HCT116 (cell line): ENCODE data around the gene ZNF787. TPM values are rescaled to one million over a fixed set of nuclear protein-coding genes. Genes with fewer than 3 reads are reported as not detected.

Experiments
- ATAC-seq: fragments of 200-7000 bp; cut with Tn5 transposase; 2 replicates; pipeline ENCODE4 v1.9.1; 2020; ENCODE audit warnings: mild to moderate bottlenecking, moderate library complexity
- BruUV-seq: library from RNA; stranded (reverse); fragments of 400-500 nt; replicated peaks from 2 replicates; lab custom pipeline; 2021; lab: Mats Ljungman, UMichigan
- CTCF ChIA-PET: fragments of 300-600 bp; sonication (Branson Sonifier 250); formaldehyde crosslinking; loops from one replicate; lab custom pipeline; 2021; ENCODE audit warnings: antibody characterized with exemption; lab: Charles Lee
- POLR2A ChIA-PET: fragments of 300-600, 350-600 bp; sonication (Branson Sonifier 250); formaldehyde crosslinking; loops from one replicate; lab custom pipeline; 2021; ENCODE audit warnings: antibody characterized with exemption; lab: Charles Lee
- RAD21 ChIA-PET, 2 experiments: fragments of 300-600 bp; sonication (Branson Sonifier 250); formaldehyde crosslinking; loops; one replicate each; lab custom pipeline; 2023; ENCODE audit warnings: low total read pairs in 2 of 2; ENCODE audit not compliant: uncharacterized antibody in 2 of 2, unreplicated experiment in 2 of 2, low non-redundant PET in 1 of 2; lab: Charles Lee
- DNase-seq: peaks from one replicate; pipeline ENCODE4 v3.0.0-alpha.2; 2010; ENCODE audit warnings: low read depth, low spot score
- H2AFZ ChIP-seq: fragments of 200-600 bp; shearing (Covaris generic), sonication (generic); 2 replicates; pipeline ENCODE4 v1.6.1; 2017; ENCODE audit warnings: low read depth, mixed run types, mixed read lengths, antibody characterized with exemption, low read length; ENCODE audit not compliant: poor library complexity, severe bottlenecking
- H3K27ac ChIP-seq: 2 replicates; pipeline ENCODE4 v1.5.1; 2012; ENCODE audit warnings: low read depth, low read length
- H3K27me3 ChIP-seq: fragments of 200-600 bp; sonication (generic); 2 replicates; pipeline ENCODE4 v1.6.1; 2016; ENCODE audit warnings: mixed run types, low read length, mixed read lengths; ENCODE audit not compliant: insufficient read depth
- H3K36me3 ChIP-seq, 2 experiments: fragments of 200-500 bp in 1 of 2; fragments of 200-600 bp in 1 of 2; sonication (Bioruptor generic) in 1 of 2; sonication (generic) in 1 of 2; 2 replicates each; pipeline versions ENCODE4 v1.5.1 to v1.6.1; 2014 to 2016; ENCODE audit warnings: low read length in 2 of 2, inconsistent platforms in 1 of 2, mixed read lengths in 1 of 2, mixed run types in 1 of 2; ENCODE audit not compliant: insufficient read depth in 2 of 2, control insufficient read depth in 1 of 2
- H3K4me1 ChIP-seq, 2 experiments: fragments of 200-600 bp in 1 of 2; sonication (generic) in 1 of 2; 2 replicates each; pipeline versions ENCODE4 v1.5.1 to v1.6.1; 2012 to 2017; ENCODE audit warnings: low read length in 2 of 2, inconsistent platforms in 1 of 2, mild to moderate bottlenecking in 1 of 2, mixed read lengths in 1 of 2, mixed run types in 1 of 2, moderate library complexity in 1 of 2; ENCODE audit not compliant: insufficient read depth in 2 of 2, control insufficient read depth in 1 of 2
- H3K4me2 ChIP-seq: fragments of 200-600 bp; sonication (generic); 2 replicates; pipeline ENCODE4 v1.6.1; 2017; ENCODE audit warnings: mixed run types, low read length, mixed read lengths
- H3K4me3 ChIP-seq, 2 experiments: fragments of 200-600 bp in 1 of 2; sonication (generic) in 1 of 2; replicated peaks in 1 of 2; 2 replicates each; pipeline ENCODE4 v1.5.1; 2011 to 2016; ENCODE audit warnings: low read length in 2 of 2, control low read depth in 1 of 2, low read depth in 1 of 2, mild to moderate bottlenecking in 1 of 2, mixed read lengths in 1 of 2, mixed run types in 1 of 2
- H3K79me2 ChIP-seq: fragments of 200-600 bp; sonication (generic); 2 replicates; pipeline ENCODE4 v1.6.1; 2017; ENCODE audit warnings: mild to moderate bottlenecking, mixed run types, low read length, moderate library complexity, mixed read lengths; ENCODE audit not compliant: insufficient read depth
- H3K9ac ChIP-seq: fragments of 200-600 bp; sonication (generic); 2 replicates; pipeline ENCODE4 v1.6.1; 2016; ENCODE audit warnings: low read length, mixed read lengths
- H3K9me2 ChIP-seq: fragments of 200-600 bp; sonication (generic), shearing (Covaris generic); 2 replicates; pipeline ENCODE4 v1.6.1; 2017; ENCODE audit warnings: mixed run types, mild to moderate bottlenecking, moderate library complexity; ENCODE audit not compliant: insufficient read depth
- H3K9me3 ChIP-seq, 2 experiments: fragments of 200-500 bp in 1 of 2; fragments of 200-600 bp in 1 of 2; sonication (Bioruptor generic) in 1 of 2; sonication (generic) in 1 of 2; 2 replicates each; pipeline ENCODE4 v1.6.1; 2014 to 2017; ENCODE audit warnings: low read length in 2 of 2, mixed read lengths in 2 of 2, inconsistent platforms in 1 of 2, low read depth in 1 of 2, mild to moderate bottlenecking in 1 of 2, mixed run types in 1 of 2, moderate library complexity in 1 of 2; ENCODE audit not compliant: control insufficient read depth in 1 of 2, insufficient read depth in 1 of 2
- H4K20me1 ChIP-seq: fragments of 200-600 bp; sonication (generic), shearing (Covaris generic); 2 replicates; pipeline ENCODE4 v1.6.1; 2017; ENCODE audit warnings: mixed run types, mild to moderate bottlenecking, moderate library complexity; ENCODE audit not compliant: insufficient read depth
- ELF1 ChIP-seq: IDR thresholded peaks from 2 replicates; pipeline ENCODE4 v1.6.1; 2012; ENCODE audit warnings: low read depth, borderline replicate concordance
- EZH2phosphoT487 ChIP-seq: fragments of 200-600 bp; IDR thresholded peaks from 2 replicates; pipeline ENCODE4 v1.6.1; 2018; ENCODE audit warnings: antibody characterized with exemption, borderline replicate concordance
- FOSL1 ChIP-seq: IDR thresholded peaks from 2 replicates; pipeline ENCODE4 v1.6.1; 2012; ENCODE audit warnings: low read depth
- SIN3A ChIP-seq: IDR thresholded peaks from 2 replicates; pipeline ENCODE4 v1.6.1; 2012; ENCODE audit warnings: low read depth
- SRF ChIP-seq: IDR thresholded peaks from 2 replicates; pipeline ENCODE4 v1.6.1; 2012; ENCODE audit warnings: low read depth
- TCF7L2 ChIP-seq: IDR thresholded peaks from 2 replicates; pipeline ENCODE4 v1.7.0; 2011; ENCODE audit warnings: borderline replicate concordance, inconsistent platforms; ENCODE audit not compliant: insufficient read depth, insufficient read length; ENCODE audit errors: extremely low read depth
- ZNF274 ChIP-seq: fragments of 200-500 bp; sonication (Bioruptor generic); IDR thresholded peaks from 2 replicates; pipeline ENCODE4 v1.6.1; 2014; ENCODE audit warnings: mild to moderate bottlenecking, low read depth, low read length, inconsistent platforms
- intact Hi-C: fragments of 100-400 bp; cut with micrococcal nuclease; formaldehyde crosslinking; loops from 2 replicates; pipeline ENCODE4 v1.10.0; 2022
- total RNA-seq: library from RNA; stranded (reverse); gene quantifications from one replicate; pipeline ENCODE4 v1.2.1, GENCODE V29; 2021; ENCODE audit not compliant: unreplicated experiment
- TF ChIP-seq, protein P1 (sequence below): IDR thresholded peaks from 2 replicates; pipeline ENCODE4 v1.6.1; 2012
- TF ChIP-seq, protein P2 (sequence below), 3 experiments: fragments of 200-600 bp in 1 of 3; sonication (generic) in 1 of 3; IDR thresholded peaks in 2 of 3; conservative IDR thresholded peaks in 1 of 3; 2 replicates each; pipeline ENCODE4 v1.5.1; 2012 to 2017; ENCODE audit warnings: low read depth in 2 of 3, low read length in 2 of 3, antibody characterized with exemption in 1 of 3, borderline replicate concordance in 1 of 3, control low read depth in 1 of 3, mild to moderate bottlenecking in 1 of 3, mixed read lengths in 1 of 3, mixed run types in 1 of 3, moderate library complexity in 1 of 3; ENCODE audit not compliant: insufficient read depth in 1 of 3

Gene ZNF787
- total RNA-seq, 1 experiment from 2014 or later = 40.3 TPM

DNA sequence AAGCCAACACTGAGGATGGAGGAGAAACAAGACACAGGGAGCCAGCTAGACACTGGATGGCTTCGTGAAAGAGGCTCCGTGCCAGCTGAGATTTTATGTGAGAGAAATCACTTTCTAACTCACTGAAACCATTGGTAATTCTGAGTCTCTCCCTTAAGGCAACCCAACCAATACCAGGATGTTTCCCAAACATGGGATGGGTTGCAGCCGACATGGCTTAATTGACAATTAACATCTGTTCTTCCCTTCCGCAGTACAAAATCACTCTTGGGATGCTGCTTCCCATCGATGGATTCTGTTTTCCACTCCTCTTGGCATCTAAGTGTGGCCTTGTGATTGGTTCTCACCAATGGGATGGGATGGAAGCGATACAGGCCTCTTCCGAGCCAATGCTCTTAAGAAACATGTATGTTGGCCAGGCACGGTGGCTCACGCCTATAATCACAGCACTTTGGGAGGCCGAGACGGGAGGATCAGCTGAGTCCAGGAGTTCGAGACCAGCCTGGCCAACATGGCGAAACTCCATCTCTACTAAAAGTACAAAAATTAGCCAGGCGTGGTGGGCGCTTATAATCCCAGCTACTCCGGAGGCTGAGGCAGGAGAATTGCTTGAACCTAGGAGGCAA, 2.3 kb upstream of the ZNF787 start:
- Histone ChIP-seq H3K4me3 (no peak overlapping the region), H3K9me2 (no peaks in the 10 kb centered on the region), H3K4me1 (peaks cover 9 to 22% of the 10 kb centered on the region in 2 experiments), H3K79me2 (peaks cover 22% of the 10 kb centered on the region), H3K9me3 (no peaks in the 10 kb centered on the region), H3K9ac (no peak overlapping the region), H3K36me3 (no peaks in the 10 kb centered on the region), H3K27me3 (no peaks in the 10 kb centered on the region), H4K20me1 (no peaks in the 10 kb centered on the region), H3K4me2 (no peak overlapping the region), H2AFZ (no peak overlapping the region), H3K27ac (no peak overlapping the region)
- ATAC-seq (no peak), DNase-seq (no peak)
- ChIA-PET CTCF (no interaction called here), POLR2A (no interaction called here), RAD21 (no interaction called here)
- no TSS peak for BruUV-seq
- intact Hi-C loops = no loop called here
- TF ChIP-seq, protein P1, sequence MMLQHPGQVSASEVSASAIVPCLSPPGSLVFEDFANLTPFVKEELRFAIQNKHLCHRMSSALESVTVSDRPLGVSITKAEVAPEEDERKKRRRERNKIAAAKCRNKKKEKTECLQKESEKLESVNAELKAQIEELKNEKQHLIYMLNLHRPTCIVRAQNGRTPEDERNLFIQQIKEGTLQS = no peak
- no peak for TF ChIP-seq SIN3A
- no peak for TF ChIP-seq TCF7L2
- no peak for TF ChIP-seq FOSL1
- TF ChIP-seq, protein P2, sequence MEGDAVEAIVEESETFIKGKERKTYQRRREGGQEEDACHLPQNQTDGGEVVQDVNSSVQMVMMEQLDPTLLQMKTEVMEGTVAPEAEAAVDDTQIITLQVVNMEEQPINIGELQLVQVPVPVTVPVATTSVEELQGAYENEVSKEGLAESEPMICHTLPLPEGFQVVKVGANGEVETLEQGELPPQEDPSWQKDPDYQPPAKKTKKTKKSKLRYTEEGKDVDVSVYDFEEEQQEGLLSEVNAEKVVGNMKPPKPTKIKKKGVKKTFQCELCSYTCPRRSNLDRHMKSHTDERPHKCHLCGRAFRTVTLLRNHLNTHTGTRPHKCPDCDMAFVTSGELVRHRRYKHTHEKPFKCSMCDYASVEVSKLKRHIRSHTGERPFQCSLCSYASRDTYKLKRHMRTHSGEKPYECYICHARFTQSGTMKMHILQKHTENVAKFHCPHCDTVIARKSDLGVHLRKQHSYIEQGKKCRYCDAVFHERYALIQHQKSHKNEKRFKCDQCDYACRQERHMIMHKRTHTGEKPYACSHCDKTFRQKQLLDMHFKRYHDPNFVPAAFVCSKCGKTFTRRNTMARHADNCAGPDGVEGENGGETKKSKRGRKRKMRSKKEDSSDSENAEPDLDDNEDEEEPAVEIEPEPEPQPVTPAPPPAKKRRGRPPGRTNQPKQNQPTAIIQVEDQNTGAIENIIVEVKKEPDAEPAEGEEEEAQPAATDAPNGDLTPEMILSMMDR (IDR thresholded peaks at IDR 0.05 in 2 of 3, conservative IDR thresholded peaks at IDR 0.05 in 1 of 3; ENCODE audit: borderline replicate concordance in 1 of 3, insufficient read depth in 1 of 3, low read depth in 2 of 3, low read length in 2 of 3) = no peak
- TF ChIP-seq EZH2phosphoT487 = no peak
- no peak for TF ChIP-seq ELF1
- no peak for TF ChIP-seq ZNF274
- no peak for TF ChIP-seq SRF
